IMR-90 (cell line): ENCODE results near the gene CCDC134. TPM values are rescaled to one million over a fixed set of nuclear protein-coding genes. Genes with fewer than 3 reads are reported as not detected.

Source experiments
- ATAC-seq: fragments of 200-7000 bp; cut with Tn5 transposase; 2 replicates; pipeline ENCODE4 v1.9.1; 2020; ENCODE audit warnings: low read depth, mild to moderate bottlenecking, moderate library complexity
- BruUV-seq: library from RNA; stranded (reverse); fragments of 400-500 nt; replicated peaks from 2 replicates; lab custom pipeline; 2021; lab: Mats Ljungman, UMichigan
- CTCF ChIA-PET: fragments of 300-600 bp; formaldehyde crosslinking; extraction: SDS; loops from one replicate; lab custom pipeline; 2021; ENCODE audit warnings: antibody characterized with exemption; lab: Yijun Ruan, JAX
- POLR2A ChIA-PET: fragments of 300-600 bp; sonication (Branson Sonifier 250); formaldehyde crosslinking; loops from one replicate; lab custom pipeline; 2022; ENCODE audit warnings: antibody characterized with exemption; ENCODE audit not compliant: unreplicated experiment; lab: Charles Lee
- DNase-seq: peaks from one replicate; pipeline ENCODE4 v3.0.0; 2013
- H2AFZ ChIP-seq: replicated peaks from 2 replicates; pipeline ENCODE3; 2013; ENCODE audit warnings: low read length, mild to moderate bottlenecking; ENCODE audit not compliant: poor library complexity
- H2AK5ac ChIP-seq: 2 replicates; pipeline ENCODE4 v1.6.1; 2013; ENCODE audit warnings: low read depth, low read length, inconsistent platforms
- H2AK9ac ChIP-seq: replicated peaks from 2 replicates; pipeline ENCODE3; 2013; ENCODE audit warnings: mild to moderate bottlenecking, low read depth, low read length, moderate library complexity; ENCODE audit not compliant: poor library complexity
- H2BK120ac ChIP-seq: 2 replicates; pipeline ENCODE4 v1.6.1; 2013; ENCODE audit warnings: low read depth, low read length, inconsistent platforms
- H2BK15ac ChIP-seq: 3 replicates; pipeline ENCODE4 v1.6.1; 2013; ENCODE audit warnings: low read depth, low read length, inconsistent platforms
- H2BK20ac ChIP-seq: 2 replicates; pipeline ENCODE4 v1.6.1; 2013; ENCODE audit warnings: low read depth, mild to moderate bottlenecking, inconsistent platforms, low read length, moderate library complexity
- H2BK5ac ChIP-seq: 2 replicates; pipeline ENCODE4 v1.6.1; 2013; ENCODE audit warnings: mild to moderate bottlenecking, low read depth, low read length, inconsistent platforms; ENCODE audit not compliant: poor library complexity, severe bottlenecking
- H3K14ac ChIP-seq: replicated peaks from 2 replicates; pipeline ENCODE4 v1.6.1; 2013; ENCODE audit warnings: low read depth, low read length, inconsistent platforms
- H3K18ac ChIP-seq: 2 replicates; pipeline ENCODE4 v1.6.1; 2013; ENCODE audit warnings: low read depth, low read length, control low read depth
- H3K23ac ChIP-seq: 2 replicates; pipeline ENCODE4 v1.6.1; 2013; ENCODE audit warnings: low read depth, low read length, inconsistent platforms
- H3K27ac ChIP-seq: 2 replicates; pipeline ENCODE4 v1.5.1; 2013; ENCODE audit warnings: mild to moderate bottlenecking, control low read depth, low read length; ENCODE audit not compliant: insufficient read depth
- H3K27me3 ChIP-seq: 2 replicates; pipeline ENCODE4 v1.6.1; 2013; ENCODE audit warnings: low read length; ENCODE audit not compliant: control insufficient read depth, insufficient read depth
- H3K36me3 ChIP-seq: 2 replicates; pipeline ENCODE4 v1.6.1; 2013; ENCODE audit warnings: low read length, mixed read lengths; ENCODE audit not compliant: control insufficient read depth, insufficient read depth
- H3K4ac ChIP-seq: 2 replicates; pipeline ENCODE4 v1.6.1; 2013; ENCODE audit warnings: low read depth, low read length, inconsistent platforms
- H3K4me1 ChIP-seq: 2 replicates; pipeline ENCODE4 v1.6.1; 2013; ENCODE audit warnings: low read length, mixed read lengths; ENCODE audit not compliant: control insufficient read depth, insufficient read depth
- H3K4me2 ChIP-seq: 2 replicates; pipeline ENCODE4 v1.6.1; 2013; ENCODE audit warnings: low read depth, mild to moderate bottlenecking, control low read depth, low read length, moderate library complexity
- H3K4me3 ChIP-seq: 2 replicates; pipeline ENCODE4 v1.5.1; 2013; ENCODE audit warnings: low read depth, mild to moderate bottlenecking, control low read depth, low read length, moderate library complexity; ENCODE audit not compliant: insufficient read depth
- H3K56ac ChIP-seq: 2 replicates; pipeline ENCODE4 v1.6.1; 2013; ENCODE audit warnings: low read length, inconsistent platforms; ENCODE audit not compliant: insufficient read depth; ENCODE audit errors: extremely low read depth
- H3K79me1 ChIP-seq, 2 experiments: 2 replicates each; pipeline ENCODE4 v1.6.1; 2013; ENCODE audit warnings: low read length in 2 of 2, inconsistent platforms in 1 of 2, low read depth in 1 of 2
- H3K9ac ChIP-seq: 2 replicates; pipeline ENCODE4 v1.6.1; 2013; ENCODE audit warnings: low read depth, low read length, control low read depth
- H3K9me1 ChIP-seq: 2 replicates; pipeline ENCODE4 v1.6.1; 2013; ENCODE audit warnings: low read length, inconsistent platforms; ENCODE audit not compliant: insufficient read depth
- H3K9me3 ChIP-seq: 2 replicates; pipeline ENCODE4 v1.6.1; 2013; ENCODE audit warnings: low read length; ENCODE audit not compliant: control insufficient read depth, insufficient read depth
- H4K20me1 ChIP-seq: 2 replicates; pipeline ENCODE4 v1.6.1; 2013; ENCODE audit warnings: low read length, inconsistent platforms; ENCODE audit not compliant: insufficient read depth
- H4K5ac ChIP-seq: 2 replicates; pipeline ENCODE4 v1.6.1; 2013; ENCODE audit warnings: mild to moderate bottlenecking, low read depth, low read length, control low read depth
- H4K8ac ChIP-seq, 2 experiments: 2 replicates each; pipeline ENCODE4 v1.6.1; 2013; ENCODE audit warnings: low read depth in 2 of 2, low read length in 2 of 2, control low read depth in 1 of 2, inconsistent platforms in 1 of 2
- H4K91ac ChIP-seq: 2 replicates; pipeline ENCODE4 v1.6.1; 2013; ENCODE audit warnings: low read depth, low read length, inconsistent platforms; ENCODE audit not compliant: insufficient read depth
- BHLHE40 ChIP-seq: fragments of 150-350 bp; IDR thresholded peaks from 2 replicates; pipeline ENCODE4 v1.6.1; 2016; ENCODE audit warnings: mild to moderate bottlenecking, low read depth, low read length
- CEBPB ChIP-seq: IDR thresholded peaks from 2 replicates; pipeline ENCODE4 v1.6.1; 2012; ENCODE audit warnings: low read depth, low read length, improper control_type of control experiment
- MAFK ChIP-seq: IDR thresholded peaks from 2 replicates; pipeline ENCODE4 v1.6.1; 2012; ENCODE audit warnings: low read depth, low read length, improper control_type of control experiment
- MAZ ChIP-seq: IDR thresholded peaks from 2 replicates; pipeline ENCODE4 v1.6.1; 2012; ENCODE audit warnings: low read depth, mild to moderate bottlenecking, low read length, improper control_type of control experiment, moderate library complexity, borderline replicate concordance
- MXI1 ChIP-seq: IDR thresholded peaks from 2 replicates; pipeline ENCODE4 v1.6.1; 2012; ENCODE audit warnings: low read depth, mild to moderate bottlenecking, low read length, moderate library complexity, borderline replicate concordance
- NFE2L2 ChIP-seq: fragments of 150-350 bp; IDR thresholded peaks from 2 replicates; pipeline ENCODE4 v1.6.1; 2016; ENCODE audit warnings: low read depth, mild to moderate bottlenecking, low read length
- POLR2A ChIP-seq: IDR thresholded peaks from 2 replicates; pipeline ENCODE4 v1.6.1; 2012; ENCODE audit warnings: mild to moderate bottlenecking, low read depth, low read length
- RFX5 ChIP-seq: IDR thresholded peaks from 2 replicates; pipeline ENCODE4 v1.8.0; 2012; ENCODE audit warnings: low read depth, mild to moderate bottlenecking, low read length, moderate library complexity
- SMC3 ChIP-seq: fragments of 150-350 bp; IDR thresholded peaks from 2 replicates; pipeline ENCODE4 v1.6.1; 2016; ENCODE audit warnings: low read depth, mild to moderate bottlenecking, antibody characterized with exemption, low read length, moderate library complexity
- WGBS, 2 experiments: methylation state at CpG; one replicate each; pipeline versions ENCODE4 v1.1.5 to v1.1.7; 2013; ENCODE audit warnings: missing lambda C conversion rate in 2 of 2; ENCODE audit not compliant: insufficient read length in 1 of 2; ENCODE audit errors: extremely low coverage in 2 of 2; 5-methylcytosine and 5-hydroxymethylcytosine counted together
- dilution Hi-C: fragments of 300-500 bp; cut with HindIII; formaldehyde crosslinking; loops from one replicate; pipeline ENCODE4 v1.14.3; 2018; ENCODE audit warnings: low sequenced_read_pairs; ENCODE audit not compliant: unreplicated experiment
- in situ Hi-C: fragments of 300-500 bp; cut with MboI; formaldehyde crosslinking; loops from 3 replicates; pipeline ENCODE4 v1.14.3; 2019; ENCODE audit warnings: low sequenced_read_pairs, inconsistent platforms, mixed read lengths
- intact Hi-C: fragments of 100-400 bp; cut with micrococcal nuclease; formaldehyde crosslinking; loops from 2 replicates; pipeline ENCODE4 v1.10.0; 2022
- polyA plus RNA-seq, 3 experiments: library from polyadenylated mRNA; depleted of rRNA; stranded (reverse); fragments of >200 nt; gene quantifications; 2 replicates each; pipeline ENCODE4 v1.2.3, GENCODE V29; 2012; ENCODE audit warnings: low replicate concordance in 1 of 3
- total RNA-seq: library from RNA; depleted of rRNA; stranded (reverse); fragments of >200 nt; gene quantifications from 2 replicates; pipeline ENCODE4 v1.2.3, GENCODE V29; 2012
- TF ChIP-seq, protein P1 (sequence below): fragments of 150-350 bp; IDR thresholded peaks from 2 replicates; pipeline ENCODE4 v1.6.1; 2016; ENCODE audit warnings: low read depth, mild to moderate bottlenecking, low read length, moderate library complexity, borderline replicate concordance
- TF ChIP-seq, protein P2 (sequence below): fragments of 150-350 bp; IDR thresholded peaks from 2 replicates; pipeline ENCODE4 v1.6.1; 2017; ENCODE audit warnings: mild to moderate bottlenecking, antibody characterized with exemption, low read length, low read depth
- TF ChIP-seq, protein P3 (sequence below): conservative IDR thresholded peaks from 2 replicates; pipeline ENCODE4 v1.5.1; 2012; ENCODE audit warnings: mild to moderate bottlenecking, low read depth, low read length, improper control_type of control experiment

The CCDC134 gene
- total and polyA plus RNA-seq, 2 of the 4 experiments (the other 2 are of a cell fraction): 5.1 to 7.0 TPM

DNA sequence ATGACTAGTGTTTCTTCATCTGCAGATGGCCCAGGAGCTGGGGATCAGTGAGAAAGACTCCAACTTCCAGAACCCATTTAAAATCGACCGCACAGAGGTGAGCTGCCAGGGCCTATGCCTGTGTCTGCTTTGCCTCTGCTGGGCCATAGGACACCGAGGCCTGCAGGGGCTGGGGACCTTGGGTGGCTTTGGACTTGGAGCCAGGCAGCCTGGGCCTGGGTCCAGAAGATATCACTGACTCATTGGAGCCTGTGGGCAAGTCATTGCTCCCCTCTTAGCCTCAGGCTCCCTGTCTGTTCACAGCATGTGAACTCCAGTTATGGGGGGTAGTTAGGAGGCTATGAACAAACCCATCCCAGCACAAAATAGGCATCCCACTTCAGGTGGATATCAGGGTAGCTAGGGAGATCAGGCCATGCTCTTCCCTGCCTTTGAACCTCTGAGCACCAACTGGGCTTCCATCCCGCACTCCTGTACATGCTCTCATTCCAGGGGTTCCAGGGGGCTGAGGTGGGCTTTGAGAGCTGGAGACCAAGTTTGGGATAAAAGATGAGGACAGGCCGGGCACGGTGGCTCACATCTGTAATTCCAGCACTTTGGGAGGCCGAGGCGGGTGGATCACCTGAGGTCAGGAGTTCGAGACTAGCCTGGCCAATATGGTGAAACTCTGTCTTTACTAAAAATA is 13.4 kb downstream of the CCDC134 start:
- Histone ChIP-seq H3K4me2 (no peak overlapping the region), H3K9me3 (no peaks in the 10 kb centered on the region), H2BK5ac (no peak overlapping the region), H3K18ac (no peak overlapping the region), H4K8ac (no peak overlapping the region), H3K14ac (no peak overlapping the region), H4K91ac (no peak overlapping the region), H3K56ac (no peak overlapping the region), H3K9me1 (peaks cover 12% of the 10 kb centered on the region), H2AK9ac (no peak overlapping the region), H4K5ac (no peak overlapping the region), H3K27me3 (no peaks in the 10 kb centered on the region), H3K27ac (no peak overlapping the region), H2AK5ac (no peak overlapping the region), H3K79me1 (no peaks in the 10 kb centered on the region), H3K4ac (no peak overlapping the region), H2BK120ac (no peak overlapping the region), H2BK20ac (no peak overlapping the region), H3K4me1 (no peaks in the 10 kb centered on the region), H3K23ac (no peak overlapping the region), H3K4me3 (no peak overlapping the region), H3K36me3 (peaks cover 6% of the 10 kb centered on the region; the same call in 1 of the 2 replicates), H2AFZ (no peak overlapping the region), H3K9ac (no peak overlapping the region), H2BK15ac (no peak overlapping the region), H4K20me1 (no peaks in the 10 kb centered on the region)
- dilution Hi-C loops (no loop called here), intact Hi-C loops (no loop called here), in situ Hi-C loops (no loop called here)
- ChIA-PET CTCF (no interaction called here), POLR2A (interaction anchor here (0.6 kb wide), 1 partner anchor 18 kb away, joined by 5 read pairs; no protein-coding TSS in a partner anchor)
- DNase-seq (no peak), ATAC-seq (no peak)
- BruUV-seq: no TSS peak
- TF ChIP-seq SMC3: no peak
- no peak for TF ChIP-seq MAFK
- TF ChIP-seq, protein P1, sequence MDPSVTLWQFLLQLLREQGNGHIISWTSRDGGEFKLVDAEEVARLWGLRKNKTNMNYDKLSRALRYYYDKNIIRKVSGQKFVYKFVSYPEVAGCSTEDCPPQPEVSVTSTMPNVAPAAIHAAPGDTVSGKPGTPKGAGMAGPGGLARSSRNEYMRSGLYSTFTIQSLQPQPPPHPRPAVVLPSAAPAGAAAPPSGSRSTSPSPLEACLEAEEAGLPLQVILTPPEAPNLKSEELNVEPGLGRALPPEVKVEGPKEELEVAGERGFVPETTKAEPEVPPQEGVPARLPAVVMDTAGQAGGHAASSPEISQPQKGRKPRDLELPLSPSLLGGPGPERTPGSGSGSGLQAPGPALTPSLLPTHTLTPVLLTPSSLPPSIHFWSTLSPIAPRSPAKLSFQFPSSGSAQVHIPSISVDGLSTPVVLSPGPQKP: no peak
- no peak for TF ChIP-seq RFX5
- TF ChIP-seq, protein P2, sequence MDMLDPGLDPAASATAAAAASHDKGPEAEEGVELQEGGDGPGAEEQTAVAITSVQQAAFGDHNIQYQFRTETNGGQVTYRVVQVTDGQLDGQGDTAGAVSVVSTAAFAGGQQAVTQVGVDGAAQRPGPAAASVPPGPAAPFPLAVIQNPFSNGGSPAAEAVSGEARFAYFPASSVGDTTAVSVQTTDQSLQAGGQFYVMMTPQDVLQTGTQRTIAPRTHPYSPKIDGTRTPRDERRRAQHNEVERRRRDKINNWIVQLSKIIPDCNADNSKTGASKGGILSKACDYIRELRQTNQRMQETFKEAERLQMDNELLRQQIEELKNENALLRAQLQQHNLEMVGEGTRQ: no peak
- no peak for TF ChIP-seq NFE2L2
- TF ChIP-seq POLR2A: no peak
- TF ChIP-seq, protein P3, sequence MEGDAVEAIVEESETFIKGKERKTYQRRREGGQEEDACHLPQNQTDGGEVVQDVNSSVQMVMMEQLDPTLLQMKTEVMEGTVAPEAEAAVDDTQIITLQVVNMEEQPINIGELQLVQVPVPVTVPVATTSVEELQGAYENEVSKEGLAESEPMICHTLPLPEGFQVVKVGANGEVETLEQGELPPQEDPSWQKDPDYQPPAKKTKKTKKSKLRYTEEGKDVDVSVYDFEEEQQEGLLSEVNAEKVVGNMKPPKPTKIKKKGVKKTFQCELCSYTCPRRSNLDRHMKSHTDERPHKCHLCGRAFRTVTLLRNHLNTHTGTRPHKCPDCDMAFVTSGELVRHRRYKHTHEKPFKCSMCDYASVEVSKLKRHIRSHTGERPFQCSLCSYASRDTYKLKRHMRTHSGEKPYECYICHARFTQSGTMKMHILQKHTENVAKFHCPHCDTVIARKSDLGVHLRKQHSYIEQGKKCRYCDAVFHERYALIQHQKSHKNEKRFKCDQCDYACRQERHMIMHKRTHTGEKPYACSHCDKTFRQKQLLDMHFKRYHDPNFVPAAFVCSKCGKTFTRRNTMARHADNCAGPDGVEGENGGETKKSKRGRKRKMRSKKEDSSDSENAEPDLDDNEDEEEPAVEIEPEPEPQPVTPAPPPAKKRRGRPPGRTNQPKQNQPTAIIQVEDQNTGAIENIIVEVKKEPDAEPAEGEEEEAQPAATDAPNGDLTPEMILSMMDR: no peak
- TF ChIP-seq MXI1: no peak
- TF ChIP-seq MAZ: no peak
- no peak for TF ChIP-seq CEBPB
- no peak for TF ChIP-seq BHLHE40
- no CpG with 5 or more reads among the region's 9 CpGs for WGBS, 2 experiments
